Measurements from ENCODE around the gene ZNF335.
"Not testable (repeated sequence)": the region's sequence is repeated elsewhere in the genome, so short reads cannot be mapped to it uniquely, and the experiment has no call there.

Gene ZNF335

DNA sequence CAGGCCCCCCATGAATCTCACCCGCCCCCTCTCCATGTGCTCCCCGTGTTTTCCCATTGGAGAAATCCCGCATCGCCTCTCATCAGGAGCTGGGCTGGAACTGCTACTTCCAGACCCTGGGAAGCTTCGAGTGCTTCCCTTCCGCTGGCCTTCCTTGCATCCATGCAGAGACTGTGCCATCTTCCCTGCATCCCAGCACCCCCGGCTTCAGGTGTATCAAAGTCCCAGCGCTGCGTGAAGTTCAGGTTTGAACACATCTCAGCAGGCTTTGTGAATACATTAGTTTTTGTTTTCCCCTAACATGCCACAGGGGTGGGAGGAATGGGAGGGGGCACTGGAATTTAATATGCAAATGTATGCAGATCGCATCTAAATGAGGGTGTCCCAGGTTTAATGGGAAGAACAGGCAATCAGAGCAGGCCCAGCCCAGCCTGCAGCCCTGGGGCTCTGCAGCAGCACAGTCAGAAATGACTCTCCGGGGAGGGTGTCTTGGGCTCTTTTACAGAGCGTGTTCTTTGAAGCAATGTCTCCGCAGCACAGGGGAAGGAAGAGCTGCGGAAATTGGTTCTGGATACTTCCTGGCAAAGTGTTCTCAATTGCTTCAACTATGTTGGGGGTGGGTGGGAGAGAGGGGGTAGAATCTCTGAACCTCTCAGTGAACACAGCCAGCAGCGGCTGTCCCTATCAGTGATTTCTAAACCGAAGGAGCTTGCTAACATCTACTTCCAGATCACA lies 28.4 kb upstream of the ZNF335 start:
- no peak for DNase-seq

- DNase-seq, result no peak
These were observed 27.7 kb upstream of the ZNF335 start for GRCh38 chr20:45999557-46000261.

DNA sequence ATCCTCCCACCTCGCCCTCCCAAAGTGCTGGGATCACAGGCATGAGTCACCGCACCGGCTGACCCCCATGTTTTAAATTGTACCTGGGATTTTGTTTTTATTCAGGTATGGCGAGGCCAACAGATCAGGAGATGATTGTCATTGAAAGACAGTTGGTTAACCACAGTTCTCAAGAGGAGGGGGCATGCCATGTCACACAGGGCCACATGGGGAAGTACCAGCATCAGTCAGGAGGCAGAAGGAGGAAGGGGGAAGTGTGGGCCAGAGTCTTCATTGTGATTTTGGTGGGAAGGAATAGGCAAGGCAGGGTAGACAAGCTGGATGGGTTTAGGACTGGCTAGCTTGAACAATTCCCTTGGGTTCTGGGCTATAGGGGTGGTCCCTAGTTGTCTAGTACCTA lies 26.8 kb upstream of the ZNF335 start:
- no peak for DNase-seq

GRCh38 chr20:45998337-45998736 lies 26.3 kb upstream of the ZNF335 start:
- no peak for DNase-seq

GRCh38 chr20:45997187-45997586 lies 25.2 kb upstream of the ZNF335 start:
- no peak for DNase-seq

DNA sequence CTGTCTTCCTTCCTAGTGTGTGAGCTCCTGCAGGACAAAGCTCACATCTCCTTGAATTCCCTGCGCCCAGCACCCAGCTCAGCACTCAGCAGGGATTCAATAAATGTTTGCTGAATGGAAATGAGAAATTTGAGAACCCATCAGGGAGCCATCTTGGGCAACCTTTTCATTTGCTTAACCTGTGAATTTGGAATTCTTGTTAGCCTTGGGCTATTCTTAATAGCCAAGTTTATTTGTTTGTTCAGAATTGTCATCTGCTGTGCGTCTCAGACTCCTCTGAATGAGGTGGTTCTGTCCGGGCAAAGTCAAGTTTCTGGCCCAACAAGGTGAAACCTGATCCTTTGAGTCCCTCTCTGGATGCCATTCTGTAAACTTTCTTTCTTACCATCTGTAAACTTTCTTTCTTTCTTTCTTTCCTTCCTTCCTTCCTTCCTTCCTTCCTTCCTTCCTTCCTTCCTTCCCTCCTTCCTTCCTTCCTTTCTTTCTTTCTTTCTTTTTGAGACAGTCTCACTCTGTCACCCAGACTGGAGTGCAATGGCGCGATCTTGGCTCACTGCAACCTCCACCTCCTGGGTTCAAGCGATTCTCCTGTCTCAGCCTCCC lies 23.6 kb upstream of the ZNF335 start:
- not testable (repeated sequence) for DNase-seq

- DNase-seq, result no peak
These were observed 22.9 kb upstream of the ZNF335 start for GRCh38 chr20:45994761-45995493.

- DNase-seq, result no peak
These were observed 21.4 kb upstream of the ZNF335 start for GRCh38 chr20:45993197-45993951.

DNA sequence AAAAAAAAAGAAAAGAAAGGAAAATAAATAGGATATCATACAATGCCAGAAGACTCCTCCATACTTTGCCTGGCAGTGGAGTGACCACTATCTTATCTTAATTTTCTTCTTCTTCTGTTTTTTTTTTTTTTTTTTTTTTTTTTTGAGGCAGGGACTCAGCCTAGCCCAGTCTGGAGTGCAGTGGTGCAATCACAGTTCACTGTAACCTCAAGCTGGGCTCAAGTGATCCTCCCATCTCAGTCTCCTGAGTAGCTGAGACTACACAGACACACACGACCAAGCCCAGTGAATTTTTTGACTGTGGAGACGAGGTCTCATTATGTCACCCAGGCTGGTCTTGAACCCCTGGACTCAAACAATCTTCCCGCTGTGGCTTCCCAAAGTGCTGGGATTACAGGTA lies 19.6 kb upstream of the ZNF335 start:
- DNase-seq, result no peak

GRCh38 chr20:45988830-45989229 lies 16.8 kb upstream of the ZNF335 start:
- DNase-seq, result not testable (repeated sequence)

DNA sequence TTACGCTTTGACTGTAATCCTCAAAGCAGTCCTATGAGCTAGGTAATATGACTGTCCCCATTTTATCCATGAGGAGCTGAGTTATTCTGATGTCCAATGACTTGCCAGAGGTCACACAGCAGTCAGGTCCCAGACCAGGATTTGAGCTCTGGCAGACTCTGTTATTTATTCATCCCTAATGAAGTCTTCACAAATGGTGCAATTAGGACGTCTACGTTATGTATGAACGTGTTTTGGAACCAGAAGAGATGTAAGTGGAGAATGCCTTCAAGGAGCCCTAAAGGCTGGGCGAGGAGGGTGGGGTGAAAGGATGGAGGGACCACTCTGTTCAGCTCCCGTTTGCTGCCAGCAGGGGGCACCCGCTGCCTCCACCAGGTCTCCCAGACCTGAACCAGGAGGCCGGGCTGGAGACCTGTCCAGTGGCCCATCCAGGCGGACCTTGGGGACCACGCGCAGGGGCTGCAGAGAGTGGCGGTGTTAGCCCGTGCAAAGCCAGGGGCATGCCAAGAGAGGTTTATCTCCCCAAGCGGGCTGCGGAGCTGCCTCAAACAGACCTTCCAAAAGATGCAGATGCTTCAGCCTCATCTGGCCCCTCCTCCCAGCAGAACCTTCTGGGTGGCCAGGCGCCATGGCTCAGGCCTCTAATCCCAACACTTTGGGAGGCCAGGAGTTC lies 15.2 kb upstream of the ZNF335 start:
- peak; percentile 81 for DNase-seq

GRCh38 chr20:45985573-45985972 lies 13.6 kb upstream of the ZNF335 start:
- DNase-seq, result no peak

GRCh38 chr20:45983279-45983743 lies 11.3 kb upstream of the ZNF335 start:
- no peak for DNase-seq

- no peak for DNase-seq
These were observed 9.3 kb upstream of the ZNF335 start for GRCh38 chr20:45981261-45981660.

GRCh38 chr20:45976086-45976485 lies 4.1 kb upstream of the ZNF335 start:
- DNase-seq, result no peak

GRCh38 chr20:45975686-45976085 lies 3.7 kb upstream of the ZNF335 start:
- DNase-seq, result no peak

GRCh38 chr20:45974896-45975565 lies 3.0 kb upstream of the ZNF335 start:
- DNase-seq, result no peak

- no peak for DNase-seq
These were observed 639 bp upstream of the ZNF335 start for GRCh38 chr20:45972500-45973183.

DNA sequence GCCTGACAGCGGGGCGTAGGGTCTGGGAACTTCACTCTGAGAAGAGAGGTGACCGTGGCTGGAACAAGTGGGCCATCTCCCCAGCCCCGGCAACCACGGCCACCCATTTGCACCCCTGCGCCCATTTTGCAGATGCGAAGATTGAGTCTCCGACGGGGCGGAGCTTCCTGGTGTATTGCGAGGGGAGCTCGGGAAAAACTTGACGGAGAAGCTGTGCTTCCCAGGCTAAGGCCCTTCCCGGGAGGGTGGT lies 653 bp downstream of the ZNF335 start:
- DNase-seq, result no peak

- no peak for DNase-seq
These were observed 1.2 kb downstream of the ZNF335 start for GRCh38 chr20:45970646-45971424.
